GM18870 (cell line): ENCODE measurements around the gene SOX18.

Experiments used
- ATAC-seq: cut with Tn5 transposase; IDR thresholded peaks from one replicate; pipeline ENCODE4 v1.9.1; 2021; ENCODE audit warnings: moderate library complexity; ENCODE audit not compliant: unreplicated experiment

Gene SOX18

DNA sequence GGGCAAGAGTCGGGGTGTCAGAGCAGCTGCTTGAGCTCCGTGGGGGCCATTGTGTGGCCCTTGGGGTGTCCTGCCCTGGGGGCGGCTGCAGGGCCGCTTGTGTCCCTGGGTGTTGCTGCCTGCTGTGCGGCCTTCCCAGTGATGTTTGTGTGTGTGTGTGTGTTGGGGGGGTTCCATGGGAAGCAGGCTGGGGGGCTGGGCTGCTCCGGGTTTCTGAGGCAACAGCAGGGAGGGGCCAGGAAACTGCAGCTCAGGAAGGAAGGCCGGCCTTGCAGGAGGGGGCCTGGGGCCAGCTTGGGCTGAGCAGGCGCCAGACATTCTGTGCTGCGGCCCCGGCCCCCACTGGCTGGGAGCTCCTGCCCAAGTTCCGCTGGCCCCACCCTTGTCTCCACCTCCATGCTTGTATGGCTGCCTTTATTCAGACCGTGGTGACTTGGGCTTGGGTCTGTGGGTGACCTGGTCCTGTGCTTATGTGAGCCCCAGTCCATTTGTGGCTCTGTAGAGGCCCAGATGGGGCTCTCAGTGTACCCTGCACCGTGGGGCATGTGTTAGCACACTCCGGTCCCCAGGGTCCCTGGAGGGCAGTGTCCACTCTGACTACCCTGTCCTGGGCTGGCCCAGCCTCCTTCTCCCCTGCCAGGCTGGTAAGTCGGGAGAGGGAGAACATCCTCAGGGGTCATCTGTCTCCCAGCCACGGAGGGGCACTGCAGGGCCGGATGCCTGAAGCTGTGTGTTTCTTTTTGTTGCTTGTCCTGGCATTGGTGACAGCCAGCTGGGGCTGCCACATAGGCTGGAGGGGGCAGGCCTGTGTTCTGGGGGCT lies 4.6 kb upstream of the SOX18 start:
- no peak for ATAC-seq

DNA sequence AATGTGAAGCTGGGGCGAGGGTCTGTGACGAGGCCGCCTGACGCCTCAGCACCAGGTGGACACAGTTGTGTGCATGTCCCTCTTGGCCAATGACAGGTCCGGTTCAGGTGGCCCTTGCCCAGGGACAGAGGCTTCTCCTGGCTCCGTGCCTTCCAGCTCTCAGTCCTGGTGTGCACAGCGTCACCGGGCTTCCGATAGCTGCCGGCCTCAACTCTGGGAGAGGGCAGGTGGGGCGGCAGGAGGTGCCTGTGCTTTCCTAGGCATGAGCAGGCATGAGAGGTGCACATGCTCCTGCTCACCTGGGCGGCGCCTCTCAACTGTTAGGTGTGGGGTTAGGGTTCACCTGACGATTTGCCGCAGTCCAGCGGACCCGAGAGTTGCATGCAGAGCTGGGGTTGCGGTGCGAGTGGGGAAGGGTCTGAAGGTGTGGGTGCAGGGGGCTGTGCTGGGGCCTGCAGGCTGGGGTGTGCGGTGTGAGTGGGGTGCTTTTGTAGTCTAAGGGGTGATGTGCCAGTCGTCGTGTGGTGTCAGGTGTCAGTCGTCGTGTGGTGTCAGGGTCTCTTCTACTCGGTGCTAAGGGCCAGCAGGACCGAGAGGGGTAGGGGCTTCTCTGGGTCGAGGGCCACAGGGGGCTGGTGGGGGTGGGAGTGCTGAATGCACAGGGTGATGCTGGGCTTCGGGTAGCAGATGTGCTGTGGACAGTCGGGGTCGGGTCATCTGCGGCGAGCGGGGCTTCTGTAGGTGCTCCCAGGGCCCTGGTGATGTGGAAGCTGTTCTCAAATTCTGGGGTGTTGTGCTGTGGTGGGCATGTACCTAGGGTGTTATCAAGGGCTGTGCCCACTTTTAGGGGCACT lies 3.8 kb upstream of the SOX18 start:
- ATAC-seq, result no peak

DNA sequence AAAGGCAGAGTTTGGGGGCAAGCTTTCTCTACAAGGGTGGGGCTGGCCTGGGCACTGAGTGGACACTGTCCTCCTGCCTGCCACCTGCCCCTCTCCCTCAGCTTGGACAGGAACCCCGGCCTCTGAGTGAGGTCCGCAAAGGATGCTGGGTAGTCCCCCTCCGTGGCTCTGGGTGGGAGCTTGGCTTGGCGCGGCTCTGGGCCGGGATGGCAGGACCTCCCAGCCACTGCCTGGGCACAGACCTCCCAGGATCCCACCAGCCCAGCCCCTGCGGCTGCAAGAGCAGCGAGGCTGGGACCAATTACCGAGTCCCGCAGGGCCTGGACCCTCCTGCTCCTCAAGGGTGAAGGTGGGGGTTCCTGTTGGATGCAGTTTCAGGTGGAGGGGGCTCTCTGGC lies 2.9 kb upstream of the SOX18 start:
- no peak for ATAC-seq

GRCh38 chr20:64051561-64052325 lies 2.3 kb upstream of the SOX18 start:
- ATAC-seq, result no peak

- no peak for ATAC-seq
Measured at GRCh38 chr20:64051033-64051452, 1.6 kb upstream of the SOX18 start.

DNA sequence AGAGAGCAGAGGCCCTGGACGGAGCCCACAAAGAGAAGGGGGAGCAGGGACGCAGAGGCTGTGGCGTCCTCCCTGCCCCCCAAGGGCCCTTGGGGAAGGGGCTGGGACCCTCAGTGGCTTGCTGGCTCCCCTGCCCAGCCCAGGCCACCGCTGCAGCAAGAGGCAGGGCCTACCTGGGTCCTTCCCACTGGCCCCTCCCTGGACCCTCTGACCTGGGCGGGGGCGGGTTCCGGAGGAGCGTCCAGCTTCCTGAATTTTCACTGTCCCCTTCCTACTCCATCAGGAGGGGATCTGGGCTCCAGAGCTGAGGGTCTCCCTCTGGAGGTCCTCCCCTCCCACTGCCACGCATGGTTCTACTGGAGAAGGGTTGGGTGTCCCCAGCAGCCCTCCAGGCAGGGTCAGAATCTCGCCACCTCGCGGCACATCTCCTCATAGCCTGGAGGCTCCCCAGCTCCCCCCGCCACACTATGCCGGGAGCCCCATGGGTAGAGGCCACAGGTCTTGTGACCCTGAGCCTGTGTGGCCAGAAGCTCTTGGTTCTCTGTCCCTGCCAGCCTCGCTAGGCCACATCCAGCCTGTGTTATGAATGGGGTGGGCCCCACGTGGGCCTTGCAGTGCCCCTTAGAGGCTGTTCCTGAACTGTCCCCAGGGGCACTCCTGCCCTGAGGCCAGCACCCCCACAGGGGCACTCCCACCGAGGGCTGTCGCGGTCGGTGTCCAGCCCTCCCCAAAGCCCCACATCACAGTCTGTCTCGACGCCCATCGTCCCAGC lies 1.0 kb upstream of the SOX18 start:
- no peak for ATAC-seq

- ATAC-seq, result no peak
Measured at GRCh38 chr20:64049878-64050260, 430 bp upstream of the SOX18 start.

DNA sequence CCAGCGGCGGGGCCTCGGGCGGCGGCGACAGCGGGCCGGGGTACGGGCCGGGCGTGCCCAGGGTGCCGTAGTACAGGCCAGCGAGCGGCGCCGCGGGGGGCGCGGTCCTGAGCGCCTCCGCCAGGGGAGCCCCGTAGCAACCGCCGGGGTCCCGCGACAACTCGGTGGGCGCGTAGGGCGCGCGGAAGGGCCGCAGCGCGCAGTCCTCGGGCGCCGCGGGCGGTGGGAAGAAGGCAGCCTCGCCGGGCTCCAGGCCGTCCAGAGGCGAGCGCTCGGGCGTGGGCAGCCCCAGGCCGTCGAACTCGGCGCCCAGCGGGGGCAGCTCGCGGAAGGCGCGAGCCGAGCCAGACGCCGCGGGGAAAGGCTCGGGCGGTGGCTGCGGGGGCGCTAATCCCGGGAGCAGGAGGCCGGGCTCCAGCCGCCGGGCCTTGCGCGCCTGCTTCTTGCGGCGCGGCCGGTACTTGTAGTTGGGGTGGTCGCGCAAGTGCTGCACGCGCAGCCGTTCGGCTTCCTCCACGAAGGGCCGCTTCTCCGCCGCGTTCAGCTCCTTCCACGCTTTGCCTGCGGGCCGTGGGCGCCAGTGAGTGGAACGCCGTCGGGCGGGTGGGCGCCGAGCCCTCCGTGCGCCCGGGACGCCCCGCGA lies 916 bp downstream of the SOX18 start:
- ATAC-seq, result no peak

- no peak for ATAC-seq
Measured at GRCh38 chr20:64047968-64048401, 1.5 kb downstream of the SOX18 start.

- ATAC-seq, result no peak
Measured at GRCh38 chr20:64047046-64047389, 2.4 kb downstream of the SOX18 start.

- no peak for ATAC-seq
Measured at GRCh38 chr20:64045346-64046011, 4.0 kb downstream of the SOX18 start.

DNA sequence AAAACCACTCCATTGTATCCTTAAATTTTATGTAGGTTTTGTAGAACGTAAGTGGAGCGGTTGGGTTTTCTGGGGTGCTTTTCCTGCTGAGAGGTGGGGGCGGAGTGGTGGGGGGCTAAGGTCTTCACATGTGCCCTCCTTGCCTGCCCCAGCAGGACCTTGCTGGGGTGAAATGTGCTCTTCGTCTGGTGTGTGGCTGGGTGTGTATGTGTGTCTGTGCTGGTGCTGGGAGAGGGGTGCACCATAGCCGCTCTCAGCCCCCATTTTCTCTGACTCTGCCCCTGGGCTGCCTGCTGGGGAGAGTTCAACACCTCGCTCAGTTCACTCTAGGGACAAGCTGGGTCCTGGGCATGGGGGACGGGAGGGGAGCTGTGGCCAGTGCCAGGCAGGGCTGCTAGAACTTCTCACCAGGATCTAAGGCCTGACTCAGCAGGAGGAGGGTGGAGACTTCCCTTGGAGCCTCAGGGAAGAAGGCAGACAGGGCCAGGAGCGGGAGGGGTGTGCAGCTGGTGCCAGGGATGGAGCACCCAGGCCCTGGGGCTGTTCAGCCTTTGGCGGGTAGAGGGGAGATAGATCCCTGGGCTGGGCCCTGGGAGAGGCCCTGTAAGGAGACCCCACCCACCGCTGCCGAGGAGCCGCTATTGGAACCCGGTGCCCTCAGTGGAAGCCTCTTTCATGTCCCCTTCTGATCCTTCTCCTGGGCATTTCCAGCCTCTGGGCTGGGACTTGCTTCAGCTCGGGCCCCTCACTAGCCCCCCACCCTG lies 4.8 kb downstream of the SOX18 start:
- ATAC-seq, result no peak

GRCh38 chr20:64043768-64044167 lies 5.7 kb downstream of the SOX18 start:
- no peak for ATAC-seq

DNA sequence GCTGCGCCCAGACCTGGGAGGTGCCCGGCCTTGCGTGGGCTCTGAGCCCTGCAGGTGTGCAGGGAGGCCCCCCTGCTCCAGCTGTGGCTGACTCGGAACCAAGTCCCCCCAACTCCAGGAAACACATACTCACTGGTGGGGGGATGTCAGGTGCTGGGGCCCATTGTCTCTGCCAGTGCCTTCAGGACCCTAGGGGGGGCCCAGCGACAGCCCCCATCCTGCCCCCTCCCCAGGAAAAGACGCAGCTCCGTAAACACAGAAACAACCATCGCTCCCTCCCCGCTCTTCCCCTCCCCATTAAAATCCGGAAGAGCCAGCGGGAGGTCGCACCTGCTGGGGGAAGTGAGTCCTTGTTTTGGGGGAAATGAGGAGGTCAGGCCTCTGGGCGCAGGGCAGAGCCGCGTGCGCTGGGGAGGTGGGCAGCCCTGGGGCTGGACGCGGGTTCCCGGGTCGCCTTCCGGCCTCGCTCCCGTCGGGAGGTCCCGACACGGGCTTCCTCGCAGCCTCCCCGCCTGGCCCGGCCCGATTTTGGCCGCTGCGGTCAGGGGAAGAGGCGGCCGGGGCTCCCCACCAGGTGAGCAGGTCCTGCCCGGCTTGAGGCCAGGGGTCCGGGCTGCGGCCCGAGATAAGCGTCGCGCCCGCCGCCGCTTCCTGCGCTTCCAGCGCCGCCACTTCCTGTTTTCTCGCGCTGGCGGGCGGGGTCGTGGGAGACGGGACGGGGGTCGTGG lies 7.2 kb downstream of the SOX18 start:
- no peak for ATAC-seq

DNA sequence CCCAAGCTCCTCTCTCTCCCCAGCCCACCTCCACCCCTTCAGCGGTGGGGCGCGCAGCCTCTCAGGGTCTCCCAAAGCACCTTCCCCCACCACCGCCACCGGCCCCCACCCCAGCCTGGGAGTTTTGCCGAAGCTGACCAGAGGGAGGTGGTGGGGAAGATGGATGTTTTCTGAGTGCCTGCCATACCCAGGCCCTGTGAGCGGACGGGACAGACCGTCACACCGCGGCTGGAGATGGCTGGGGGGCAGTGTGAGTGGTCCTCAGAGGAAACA lies 7.7 kb downstream of the SOX18 start:
- ATAC-seq, result no peak

DNA sequence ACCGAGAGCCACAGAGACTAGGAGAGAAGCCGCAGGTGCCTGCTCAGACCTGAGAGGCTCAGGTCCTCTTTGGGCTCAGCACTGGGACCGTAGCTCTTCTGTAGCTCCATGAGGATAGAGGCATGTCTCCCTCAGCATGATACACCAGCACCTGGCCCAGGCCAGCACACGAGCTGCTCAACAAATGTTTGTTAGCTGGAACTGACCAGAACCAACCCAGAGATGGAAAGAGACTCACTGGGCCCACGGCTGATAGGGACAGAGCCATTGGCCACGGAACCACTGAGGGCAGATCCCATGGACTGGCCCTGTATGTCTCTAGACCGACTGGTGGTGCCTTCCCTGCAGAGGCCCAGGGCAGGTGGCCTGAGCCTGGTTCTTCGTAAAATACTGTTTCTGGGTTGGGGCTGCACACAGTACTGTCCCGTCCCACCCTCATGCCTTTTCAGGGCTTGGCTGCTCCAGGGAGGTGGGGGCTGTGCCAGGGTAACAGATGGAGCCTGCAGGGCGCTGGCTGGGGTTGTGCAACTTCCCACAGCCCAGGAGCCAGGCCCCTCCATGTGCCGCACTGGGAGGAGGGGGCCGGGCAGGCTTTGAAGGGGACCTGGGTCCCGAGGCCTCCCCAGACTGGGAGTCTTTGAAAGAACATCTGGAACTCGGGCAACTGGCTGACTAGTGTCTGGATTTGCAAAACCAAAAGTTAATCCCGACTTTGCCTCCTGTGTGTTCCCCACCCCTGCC lies 8.2 kb downstream of the SOX18 start:
- ATAC-seq, result no peak

GRCh38 chr20:64040231-64041039 lies 9.0 kb downstream of the SOX18 start:
- ATAC-seq, result no peak
